ENCODE results near the gene ANKRD39. TPM values are rescaled to one million over a fixed set of nuclear protein-coding genes. Genes with fewer than 3 reads are reported as not detected.

ANKRD39 gene
- total RNA-seq, 1 experiment from 2014 or later = 25.3 TPM

DNA sequence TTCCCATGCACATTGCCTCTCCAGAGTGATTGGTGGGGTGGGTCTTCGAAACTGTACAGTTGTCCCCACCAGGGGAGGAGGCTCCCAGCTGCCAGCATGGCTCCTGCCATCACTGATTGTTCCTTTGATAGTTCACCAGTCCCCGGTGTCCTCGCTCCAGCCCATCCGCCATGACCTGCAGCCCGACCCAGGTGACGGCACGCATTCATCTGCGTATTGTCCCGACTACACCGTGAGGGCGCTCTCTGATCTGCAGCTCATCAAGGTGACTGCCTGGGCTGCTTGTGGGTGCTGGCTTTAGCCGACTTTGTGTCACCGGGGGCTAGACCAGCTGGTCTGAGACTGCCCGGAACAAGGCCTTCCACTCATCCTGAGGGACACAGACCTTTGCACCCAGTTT lies 29.4 kb downstream of the ANKRD39 start:
- peaks cover 42% of the 10 kb centered on the region for H3K36me3 ChIP-seq (ENCODE audit: insufficient read depth, low read length, poor library complexity, severe bottlenecking)
- intact Hi-C loops (cut with micrococcal nuclease; ENCODE audit: unreplicated experiment) = no loop called here
- no TSS peak for BruUV-seq (replicated peaks)
- no peak overlapping the region for H3K4me3 ChIP-seq (ENCODE audit: low read depth, low read length, poor library complexity, severe bottlenecking)
- no peaks in the 10 kb centered on the region for H3K27me3 ChIP-seq (replicated peaks; ENCODE audit: insufficient read depth, low read depth, low read length, poor library complexity)
- TF ChIP-seq EZH2 (IDR thresholded peaks at IDR 0.05; ENCODE audit: borderline replicate concordance, low read depth, low read length, poor library complexity, severe bottlenecking) = no peak
- TF ChIP-seq, protein P1, sequence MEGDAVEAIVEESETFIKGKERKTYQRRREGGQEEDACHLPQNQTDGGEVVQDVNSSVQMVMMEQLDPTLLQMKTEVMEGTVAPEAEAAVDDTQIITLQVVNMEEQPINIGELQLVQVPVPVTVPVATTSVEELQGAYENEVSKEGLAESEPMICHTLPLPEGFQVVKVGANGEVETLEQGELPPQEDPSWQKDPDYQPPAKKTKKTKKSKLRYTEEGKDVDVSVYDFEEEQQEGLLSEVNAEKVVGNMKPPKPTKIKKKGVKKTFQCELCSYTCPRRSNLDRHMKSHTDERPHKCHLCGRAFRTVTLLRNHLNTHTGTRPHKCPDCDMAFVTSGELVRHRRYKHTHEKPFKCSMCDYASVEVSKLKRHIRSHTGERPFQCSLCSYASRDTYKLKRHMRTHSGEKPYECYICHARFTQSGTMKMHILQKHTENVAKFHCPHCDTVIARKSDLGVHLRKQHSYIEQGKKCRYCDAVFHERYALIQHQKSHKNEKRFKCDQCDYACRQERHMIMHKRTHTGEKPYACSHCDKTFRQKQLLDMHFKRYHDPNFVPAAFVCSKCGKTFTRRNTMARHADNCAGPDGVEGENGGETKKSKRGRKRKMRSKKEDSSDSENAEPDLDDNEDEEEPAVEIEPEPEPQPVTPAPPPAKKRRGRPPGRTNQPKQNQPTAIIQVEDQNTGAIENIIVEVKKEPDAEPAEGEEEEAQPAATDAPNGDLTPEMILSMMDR (conservative IDR thresholded peaks at IDR 0.05; ENCODE audit: low read depth, low read length) = no peak
- H3K27ac ChIP-seq (ENCODE audit: low read depth, low read length, poor library complexity, severe bottlenecking) = no peak overlapping the region
- ChIA-PET CTCF (interaction anchor here (0.7 kb wide), 1 partner anchor 131 kb away, joined by 3 read pairs; no protein-coding TSS in a partner anchor), POLR2A (ENCODE audit: low non-redundant PET) (interaction anchor here (0.6 kb wide), 1 partner anchor 40 kb away, joined by 3 read pairs; no protein-coding TSS in a partner anchor)
- H3K9me3 ChIP-seq (ENCODE audit: low read depth, low read length, poor library complexity, severe bottlenecking) = no peaks in the 10 kb centered on the region
- no peak for DNase-seq (ENCODE audit: low spot score)
- no peaks in the 10 kb centered on the region for H3K4me1 ChIP-seq (ENCODE audit: insufficient read depth, low read length, poor library complexity, severe bottlenecking)

- peaks cover 25% of the 10 kb centered on the region for H3K36me3 ChIP-seq (ENCODE audit: insufficient read depth, low read length, poor library complexity, severe bottlenecking)
- CTCF ChIA-PET = no interaction called here
- POLR2A ChIA-PET (ENCODE audit: low non-redundant PET) = no interaction called here
Observed at GRCh38 chr2:96826546-96827278, 31.1 kb downstream of the ANKRD39 start.

DNA sequence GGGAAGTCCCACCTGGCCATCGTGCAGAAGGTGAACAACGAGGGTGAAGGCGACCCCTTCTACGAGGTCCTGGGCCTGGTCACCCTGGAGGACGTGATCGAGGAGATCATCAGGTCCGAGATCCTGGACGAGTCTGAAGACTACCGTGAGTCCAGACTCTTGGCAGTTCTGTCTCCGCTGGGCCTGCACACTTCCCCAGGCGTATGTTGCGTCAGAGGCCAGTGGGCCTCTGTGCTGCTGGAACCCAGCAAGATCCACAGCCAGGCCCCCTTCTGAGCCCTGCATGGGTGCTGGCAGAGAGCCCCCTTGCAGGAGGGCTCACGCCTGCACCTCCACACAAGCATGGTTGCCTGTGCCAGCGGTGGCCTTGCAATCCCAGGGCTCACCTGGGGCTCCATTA lies 32.8 kb downstream of the ANKRD39 start:
- H3K27ac ChIP-seq (ENCODE audit: low read depth, low read length, poor library complexity, severe bottlenecking) = no peak overlapping the region
- H3K4me1 ChIP-seq (ENCODE audit: insufficient read depth, low read length, poor library complexity, severe bottlenecking) = no peaks in the 10 kb centered on the region
- no peaks in the 10 kb centered on the region for H3K27me3 ChIP-seq (replicated peaks; ENCODE audit: insufficient read depth, low read depth, low read length, poor library complexity)
- peaks cover 27% of the 10 kb centered on the region for H3K36me3 ChIP-seq (ENCODE audit: insufficient read depth, low read length, poor library complexity, severe bottlenecking)
- no TSS peak for BruUV-seq (replicated peaks)
- no peak for DNase-seq (ENCODE audit: low spot score)
- no peak for TF ChIP-seq EZH2 (IDR thresholded peaks at IDR 0.05; ENCODE audit: borderline replicate concordance, low read depth, low read length, poor library complexity, severe bottlenecking)
- TF ChIP-seq, protein P1 (conservative IDR thresholded peaks at IDR 0.05; ENCODE audit: low read depth, low read length) = no peak
- no peaks in the 10 kb centered on the region for H3K9me3 ChIP-seq (ENCODE audit: low read depth, low read length, poor library complexity, severe bottlenecking)
- intact Hi-C loops (cut with micrococcal nuclease; ENCODE audit: unreplicated experiment) = no loop called here
- H3K4me3 ChIP-seq (ENCODE audit: low read depth, low read length, poor library complexity, severe bottlenecking) = no peak overlapping the region
- ChIA-PET POLR2A (ENCODE audit: low non-redundant PET) (interaction anchor here (0.7 kb wide), 1 partner anchor 156 kb away, joined by 3 read pairs; no protein-coding TSS in a partner anchor), CTCF (no interaction called here)

More at GRCh38 chr2:96826546-96827278, 31.1 kb downstream of the ANKRD39 start:
- BruUV-seq (replicated peaks) = no TSS peak
- H3K9me3 ChIP-seq (ENCODE audit: low read depth, low read length, poor library complexity, severe bottlenecking) = no peaks in the 10 kb centered on the region
- H3K27ac ChIP-seq (ENCODE audit: low read depth, low read length, poor library complexity, severe bottlenecking) = no peak overlapping the region
- no peaks in the 10 kb centered on the region for H3K4me1 ChIP-seq (ENCODE audit: insufficient read depth, low read length, poor library complexity, severe bottlenecking)
- no peak for DNase-seq (ENCODE audit: low spot score)
- intact Hi-C loops (cut with micrococcal nuclease; ENCODE audit: unreplicated experiment) = no loop called here
- H3K27me3 ChIP-seq (replicated peaks; ENCODE audit: insufficient read depth, low read depth, low read length, poor library complexity) = no peaks in the 10 kb centered on the region
- H3K4me3 ChIP-seq (ENCODE audit: low read depth, low read length, poor library complexity, severe bottlenecking) = no peak overlapping the region
- TF ChIP-seq, protein P1 (conservative IDR thresholded peaks at IDR 0.05; ENCODE audit: low read depth, low read length) = no peak
- no peak for TF ChIP-seq EZH2 (IDR thresholded peaks at IDR 0.05; ENCODE audit: borderline replicate concordance, low read depth, low read length, poor library complexity, severe bottlenecking)

Data from A673 (cell line).